ENCODE measurements around the gene HK1.

HK1 gene

DNA sequence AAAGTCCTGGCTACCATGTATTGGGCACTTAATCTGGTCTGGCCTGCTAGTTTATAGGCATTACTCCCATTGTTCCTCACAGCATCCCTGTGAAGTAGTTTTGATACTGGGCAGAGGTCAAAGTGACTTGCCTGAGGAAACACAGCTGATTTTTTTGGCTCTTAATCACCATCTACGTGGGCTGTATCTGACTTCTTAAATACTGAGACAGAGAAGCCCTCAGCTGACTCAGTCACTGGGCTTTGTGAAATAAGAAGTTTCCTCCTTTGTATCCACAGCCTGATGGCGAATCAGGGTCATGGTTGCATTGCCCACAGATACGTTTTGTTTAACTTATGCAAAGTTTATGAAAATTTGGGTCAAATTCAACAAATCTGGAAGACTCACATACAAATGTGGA is 125.2 kb downstream of the HK1 start:
- Histone ChIP-seq H3K9me3 (ENCODE audit: control insufficient read depth, low read length) (no peaks in the 10 kb centered on the region), H3K27me3 (ENCODE audit: control insufficient read depth, insufficient read depth, low read length) (no peaks in the 10 kb centered on the region), H3K4me1 (peaks cover 6% of the 10 kb centered on the region), H3K9ac (no peak overlapping the region), H3K27ac (no peak overlapping the region), H3K79me2 (no peaks in the 10 kb centered on the region), H3K36me3 (ENCODE audit: control insufficient read depth, insufficient read depth, low read length) (no peaks in the 10 kb centered on the region), H2AFZ (no peak overlapping the region), H3K4me3 (ENCODE audit: low read depth, low read length) (no peak overlapping the region), H3K4me2 (ENCODE audit: low read length) (no peak overlapping the region)
- TF ChIP-seq CTCF (IDR thresholded peaks at IDR 0.05), result no peak

DNA sequence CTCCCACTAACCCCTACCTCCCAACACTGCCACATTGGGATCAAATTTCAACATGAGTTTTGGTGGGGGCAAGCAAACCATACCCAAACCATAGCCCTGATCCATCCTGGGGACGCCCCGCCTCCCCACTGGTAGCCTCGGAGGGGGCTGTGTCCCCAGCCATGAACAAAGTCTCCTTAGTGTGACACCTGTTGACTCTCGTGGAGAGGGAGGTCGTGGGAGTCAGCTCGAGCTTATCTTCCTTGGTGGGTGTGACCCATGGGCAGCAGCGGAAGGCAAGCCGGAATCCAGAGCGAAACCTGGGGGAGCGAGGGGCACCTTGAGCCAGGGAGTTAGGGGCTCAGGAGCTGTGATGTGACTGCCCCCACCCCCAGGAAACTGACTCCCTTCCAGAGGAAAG is 126.5 kb downstream of the HK1 start:
- Histone ChIP-seq H3K27ac (no peak overlapping the region), H3K79me2 (no peaks in the 10 kb centered on the region), H2AFZ (no peak overlapping the region), H3K4me1 (peaks cover 6% of the 10 kb centered on the region), H3K36me3 (ENCODE audit: control insufficient read depth, insufficient read depth, low read length) (no peaks in the 10 kb centered on the region), H3K9me3 (ENCODE audit: control insufficient read depth, low read length) (no peaks in the 10 kb centered on the region), H3K27me3 (ENCODE audit: control insufficient read depth, insufficient read depth, low read length) (no peaks in the 10 kb centered on the region), H3K9ac (no peak overlapping the region), H3K4me2 (ENCODE audit: low read length) (no peak overlapping the region), H3K4me3 (ENCODE audit: low read depth, low read length) (no peak overlapping the region)
- TF ChIP-seq CTCF (IDR thresholded peaks at IDR 0.05), result no peak

DNA sequence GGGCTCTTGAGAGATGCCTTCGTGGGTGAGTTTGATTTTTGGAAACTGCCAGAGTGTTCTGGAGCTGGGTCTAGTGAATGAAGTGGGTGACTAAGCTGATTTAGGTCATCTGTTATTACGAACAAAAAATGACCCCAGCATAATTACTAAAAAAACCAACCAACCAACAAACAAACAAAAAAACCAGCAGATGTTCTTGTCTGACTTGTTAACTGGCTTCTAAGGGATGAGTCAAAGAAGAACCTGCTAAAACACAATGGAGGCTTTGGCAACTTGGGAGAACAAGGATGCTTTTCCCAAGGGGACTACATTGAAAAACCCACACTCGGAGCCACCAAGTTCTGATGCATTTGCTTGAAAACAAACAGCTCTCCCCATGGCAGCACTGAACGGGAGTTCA is 126.9 kb downstream of the HK1 start:
- H3K4me3 ChIP-seq (ENCODE audit: low read depth, low read length), result no peak overlapping the region
- no peak for TF ChIP-seq CTCF (IDR thresholded peaks at IDR 0.05)
- no peak overlapping the region for H3K4me2 ChIP-seq (ENCODE audit: low read length)
- peaks cover 6% of the 10 kb centered on the region for H3K4me1 ChIP-seq
- no peak overlapping the region for H3K27ac ChIP-seq
- no peaks in the 10 kb centered on the region for H3K79me2 ChIP-seq
- H3K9me3 ChIP-seq (ENCODE audit: control insufficient read depth, low read length), result no peaks in the 10 kb centered on the region
- no peaks in the 10 kb centered on the region for H3K36me3 ChIP-seq (ENCODE audit: control insufficient read depth, insufficient read depth, low read length)
- no peak overlapping the region for H2AFZ ChIP-seq
- H3K27me3 ChIP-seq (ENCODE audit: control insufficient read depth, insufficient read depth, low read length), result no peaks in the 10 kb centered on the region
- H3K9ac ChIP-seq, result no peak overlapping the region

GRCh38 chr10:69406302-69406811 is 128.1 kb downstream of the HK1 start:
- Histone ChIP-seq H3K36me3 (ENCODE audit: control insufficient read depth, insufficient read depth, low read length) (no peaks in the 10 kb centered on the region), H3K9me3 (ENCODE audit: control insufficient read depth, low read length) (no peaks in the 10 kb centered on the region), H3K9ac (no peak overlapping the region), H3K4me1 (peaks cover 6% of the 10 kb centered on the region), H2AFZ (no peak overlapping the region), H3K27ac (no peak overlapping the region), H3K4me3 (ENCODE audit: low read depth, low read length) (no peak overlapping the region), H3K27me3 (ENCODE audit: control insufficient read depth, insufficient read depth, low read length) (no peaks in the 10 kb centered on the region), H3K4me2 (ENCODE audit: low read length) (no peak overlapping the region), H3K79me2 (no peaks in the 10 kb centered on the region)
- TF ChIP-seq CTCF (IDR thresholded peaks at IDR 0.05), result no peak

DNA sequence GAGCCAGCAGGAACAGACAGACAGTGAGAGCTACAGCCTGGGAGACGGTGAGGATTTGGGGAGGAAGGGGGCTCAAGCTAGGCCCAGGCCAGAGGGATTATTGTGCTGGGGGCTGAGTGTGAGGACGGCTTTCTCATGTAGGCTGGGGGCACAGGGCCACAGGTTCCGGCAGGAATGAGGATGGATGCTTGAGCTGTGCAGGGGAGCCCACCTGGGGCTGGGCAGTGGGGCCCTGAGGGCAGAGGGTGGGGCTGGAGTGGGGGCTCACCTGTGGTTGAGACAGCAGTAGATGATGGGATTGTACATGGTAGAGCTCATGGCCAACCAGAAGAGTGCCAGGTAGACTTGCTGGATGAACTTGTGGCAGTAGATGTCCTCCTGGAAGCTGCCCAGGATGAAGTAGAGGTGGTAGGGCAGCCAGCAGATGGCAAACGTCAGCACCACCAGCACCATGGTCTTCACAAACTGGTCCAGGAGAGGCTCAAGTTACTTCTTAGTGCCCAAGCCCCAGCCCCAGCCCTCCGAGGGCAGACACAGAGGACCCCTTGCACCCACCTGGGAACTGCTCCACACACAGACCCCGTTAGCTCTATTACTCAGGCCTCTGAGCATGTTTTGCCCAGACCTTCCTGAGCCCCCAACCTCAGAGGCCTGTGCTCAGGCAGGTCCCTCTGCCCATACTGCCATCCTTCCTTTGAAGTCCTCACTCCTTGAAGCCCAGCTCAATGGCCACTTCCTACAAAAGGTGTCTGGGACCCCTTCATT is 128.7 kb downstream of the HK1 start:
- no peak overlapping the region for H3K4me3 ChIP-seq (ENCODE audit: low read depth, low read length)
- H3K4me2 ChIP-seq (ENCODE audit: low read length), result no peak overlapping the region
- peaks cover 6% of the 10 kb centered on the region for H3K4me1 ChIP-seq
- H3K9ac ChIP-seq, result no peak overlapping the region
- H3K27ac ChIP-seq, result no peak overlapping the region
- H3K79me2 ChIP-seq, result no peaks in the 10 kb centered on the region
- no peak for TF ChIP-seq CTCF (IDR thresholded peaks at IDR 0.05)
- no peaks in the 10 kb centered on the region for H3K27me3 ChIP-seq (ENCODE audit: control insufficient read depth, insufficient read depth, low read length)
- no peaks in the 10 kb centered on the region for H3K9me3 ChIP-seq (ENCODE audit: control insufficient read depth, low read length)
- H3K36me3 ChIP-seq (ENCODE audit: control insufficient read depth, insufficient read depth, low read length), result no peaks in the 10 kb centered on the region
- H2AFZ ChIP-seq, result no peak overlapping the region

All from parathyroid adenoma (tissue), 2 donors.